H1 (cell line): ENCODE measurements around the gene COX19. TPM values are rescaled to one million over a fixed set of nuclear protein-coding genes. Genes with fewer than 3 reads are reported as not detected.

Experiments
- BACH1 ChIP-seq: IDR thresholded peaks from 2 replicates; pipeline ENCODE4 v1.6.1; 2012; ENCODE audit warnings: low read length, improper control_type of control experiment
- CHD2 ChIP-seq: IDR thresholded peaks from 2 replicates; pipeline ENCODE4 v1.6.1; 2012; ENCODE audit warnings: low read length, improper control_type of control experiment
- GTF2F1 ChIP-seq: IDR thresholded peaks from 2 replicates; pipeline ENCODE4 v1.6.1; 2012; ENCODE audit warnings: low read depth, low read length, improper control_type of control experiment, borderline replicate concordance
- SP1 ChIP-seq: IDR thresholded peaks from 2 replicates; pipeline ENCODE4 v1.6.1; 2011; ENCODE audit warnings: low read depth, low read length
- TAF1 ChIP-seq: IDR thresholded peaks from 2 replicates; pipeline ENCODE4 v1.6.1; 2011; ENCODE audit warnings: mild to moderate bottlenecking, low read depth, low read length
- polyA plus RNA-seq, 7 experiments: library from polyadenylated mRNA; depleted of rRNA in 3 of 7; stranded (reverse) in 5 of 7; unstranded in 2 of 7; fragments of >200 nt in 5 of 7; fragments of 200-250 nt in 2 of 7; gene quantifications; 1 replicate in 5 of 7; 2 replicates in 1 of 7; 4 replicates in 1 of 7; pipeline versions ENCODE4 v1.2.1 to v1.2.3, GENCODE V29; 2011 to 2013; ENCODE audit warnings: missing spikeins in 2 of 7, mixed read lengths in 2 of 7
- total RNA-seq: library from RNA; stranded (reverse); fragmentation: NEBNext Ultra II Directional; extraction: Animal tissue kit (Norgen Biotek cat#: 25700); gene quantifications from 2 replicates; pipeline ENCODE4 v1.2.1, GENCODE V29; 2021
- TF ChIP-seq, protein P1 (sequence below), 3 experiments: IDR thresholded peaks; 1 replicate in 2 of 3; 2 replicates in 1 of 3; pipeline versions ENCODE4 v1.5.1 to v1.6.1; 2011; ENCODE audit warnings: low read length in 3 of 3, mild to moderate bottlenecking in 3 of 3, inconsistent platforms in 2 of 3, low read depth in 1 of 3, moderate library complexity in 1 of 3; ENCODE audit not compliant: insufficient read depth in 1 of 3; ENCODE audit errors: control extremely low read depth in 1 of 3
- TF ChIP-seq, protein P2 (sequence below): IDR thresholded peaks from 2 replicates; pipeline ENCODE4 v1.6.1; 2012; ENCODE audit warnings: inconsistent platforms

Gene COX19
- total and polyA plus RNA-seq, 2 of the 8 experiments (the other 6 are each of a cell fraction or from before 2014, with no cell fraction given): 3.9 to 7.9 TPM

DNA sequence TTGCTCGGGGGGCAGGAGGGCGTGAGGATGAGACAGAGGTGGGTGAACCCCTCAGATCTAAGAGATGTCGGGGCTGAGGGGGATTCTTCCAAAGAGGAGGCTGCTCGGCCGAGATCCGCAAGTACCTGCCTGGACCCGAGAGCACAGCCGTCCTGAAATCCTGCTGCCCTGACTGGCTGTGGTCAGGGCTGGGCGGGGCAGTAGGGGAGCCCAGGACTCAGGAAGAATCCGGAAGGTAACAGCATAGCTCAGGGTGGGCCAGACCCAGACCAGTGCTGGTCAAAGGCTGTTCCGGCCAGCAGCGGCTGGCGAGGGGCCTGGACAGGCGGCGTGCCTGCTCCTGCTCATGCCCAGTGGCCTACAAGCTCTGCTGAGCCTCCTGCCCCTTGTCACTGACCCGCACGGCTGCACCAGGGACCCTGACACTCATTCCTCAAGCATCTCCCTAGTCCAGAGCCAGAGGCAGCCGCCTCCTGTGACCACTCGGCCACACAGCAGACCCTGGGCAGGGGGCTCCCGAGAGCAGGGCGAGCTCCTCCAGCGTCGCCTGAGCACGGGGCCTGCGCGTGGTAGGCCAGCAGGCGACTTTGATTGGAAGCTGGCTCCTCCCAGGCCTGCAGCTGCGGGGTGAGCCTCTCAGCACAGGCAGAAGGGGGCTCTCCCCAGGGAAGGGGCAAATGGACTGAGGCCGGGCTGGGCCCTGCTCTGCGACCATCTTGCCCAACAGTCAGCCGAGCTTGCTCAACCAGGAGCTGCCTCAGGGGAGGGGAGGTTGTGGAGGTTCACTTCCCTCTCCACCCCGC lies 17.7 kb downstream of the COX19 start (continued):
- TF ChIP-seq, protein P1, sequence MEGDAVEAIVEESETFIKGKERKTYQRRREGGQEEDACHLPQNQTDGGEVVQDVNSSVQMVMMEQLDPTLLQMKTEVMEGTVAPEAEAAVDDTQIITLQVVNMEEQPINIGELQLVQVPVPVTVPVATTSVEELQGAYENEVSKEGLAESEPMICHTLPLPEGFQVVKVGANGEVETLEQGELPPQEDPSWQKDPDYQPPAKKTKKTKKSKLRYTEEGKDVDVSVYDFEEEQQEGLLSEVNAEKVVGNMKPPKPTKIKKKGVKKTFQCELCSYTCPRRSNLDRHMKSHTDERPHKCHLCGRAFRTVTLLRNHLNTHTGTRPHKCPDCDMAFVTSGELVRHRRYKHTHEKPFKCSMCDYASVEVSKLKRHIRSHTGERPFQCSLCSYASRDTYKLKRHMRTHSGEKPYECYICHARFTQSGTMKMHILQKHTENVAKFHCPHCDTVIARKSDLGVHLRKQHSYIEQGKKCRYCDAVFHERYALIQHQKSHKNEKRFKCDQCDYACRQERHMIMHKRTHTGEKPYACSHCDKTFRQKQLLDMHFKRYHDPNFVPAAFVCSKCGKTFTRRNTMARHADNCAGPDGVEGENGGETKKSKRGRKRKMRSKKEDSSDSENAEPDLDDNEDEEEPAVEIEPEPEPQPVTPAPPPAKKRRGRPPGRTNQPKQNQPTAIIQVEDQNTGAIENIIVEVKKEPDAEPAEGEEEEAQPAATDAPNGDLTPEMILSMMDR (IDR thresholded peaks at IDR 0.05; ENCODE audit: control extremely low read depth in 1 of 3, insufficient read depth in 1 of 3, low read depth in 1 of 3, low read length in 3 of 3): peak in 1 of 3 experiments; percentile 5; a peak in 1 of 4 replicates
- no peak for TF ChIP-seq TAF1
- TF ChIP-seq GTF2F1: no peak
- TF ChIP-seq, protein P2, sequence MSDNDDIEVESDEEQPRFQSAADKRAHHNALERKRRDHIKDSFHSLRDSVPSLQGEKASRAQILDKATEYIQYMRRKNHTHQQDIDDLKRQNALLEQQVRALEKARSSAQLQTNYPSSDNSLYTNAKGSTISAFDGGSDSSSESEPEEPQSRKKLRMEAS: peak; percentile 51
- no peak for TF ChIP-seq CHD2
- TF ChIP-seq BACH1: no peak
- TF ChIP-seq SP1: no peak
